Mesenchymal stem cell (in vitro differentiated cells and primary cell): ENCODE data around the gene DIABLO.

Experiments used
- small RNA-seq: library from polyadenylated mRNA; stranded (forward); fragments of <200 nt; extraction: miRNeasy Mini kit (QIAGEN cat#:217004); gene quantifications from one replicate; pipeline ENCODE3, GENCODE V24; 2013; ENCODE audit warnings: low read depth

Gene DIABLO

Small RNA genes within 50 kb of the gene (small RNA-seq; reads per million reads assigned to genes)
- 1.2 reads per million for gene DIABLO
